Measurements from ENCODE around the gene NCOA3.

DNA sequence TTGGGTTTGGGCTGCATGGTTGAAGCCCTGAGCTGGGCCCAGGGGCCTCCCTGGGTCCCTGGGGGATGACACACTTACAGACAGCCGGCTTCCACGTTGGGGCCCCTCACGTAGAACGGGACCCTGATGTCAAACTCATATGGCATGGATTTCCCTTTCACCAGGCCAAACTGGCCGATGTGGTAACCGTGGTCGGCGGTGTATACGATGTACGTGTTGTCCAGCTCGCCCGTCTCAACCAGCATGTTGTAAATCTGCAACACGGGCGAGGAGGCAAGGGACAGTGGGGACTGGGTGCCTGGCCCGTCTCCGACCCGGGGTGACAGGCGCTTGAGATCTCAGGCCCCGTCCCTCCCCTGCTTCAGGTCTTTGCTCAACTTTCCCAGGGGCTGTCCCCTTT is 181.2 kb downstream of the NCOA3 start:
- no peak for TF ChIP-seq EZH2phosphoT487 (IDR thresholded peaks at IDR 0.05; ENCODE audit: borderline replicate concordance, low read depth)
- TF ChIP-seq TEAD4 (IDR thresholded peaks at IDR 0.05; ENCODE audit: borderline replicate concordance, insufficient read depth): no peak
- no peak for TF ChIP-seq POLR2AphosphoS5 (IDR thresholded peaks at IDR 0.05; ENCODE audit: low read depth, low read length)
- no peak for TF ChIP-seq CTCF (IDR thresholded peaks at IDR 0.05)
- TF ChIP-seq EP300 (IDR thresholded peaks at IDR 0.05; ENCODE audit: borderline replicate concordance in 1 of 2, low read depth in 1 of 2, low read length in 1 of 2): no peak
- no peak for TF ChIP-seq SIN3A (IDR thresholded peaks at IDR 0.05; ENCODE audit: borderline replicate concordance, low read depth, low read length)
- TF ChIP-seq NRF1 (IDR thresholded peaks at IDR 0.05; ENCODE audit: low read depth, low read length): no peak
- no peak for TF ChIP-seq GATA2 (CRISPR knock-in tag; IDR thresholded peaks at IDR 0.05)
- no peak for TF ChIP-seq REST (IDR thresholded peaks at IDR 0.05; ENCODE audit: low read depth, low read length)
- no peak for TF ChIP-seq FOSL2 (IDR thresholded peaks at IDR 0.05; ENCODE audit: borderline replicate concordance, low read depth)

Measured in SK-N-SH (cell line).